Panc1 (cell line): ENCODE data around the gene TP73. TPM values are rescaled to one million over a fixed set of nuclear protein-coding genes. Genes with fewer than 3 reads are reported as not detected.

Experiments
- ATAC-seq: fragments of 200-7000 bp; cut with Tn5 transposase; 2 replicates; pipeline ENCODE4 v1.9.1; 2020; ENCODE audit warnings: mild to moderate bottlenecking, moderate library complexity
- BruUV-seq: library from RNA; stranded (reverse); fragments of 400-500 nt; replicated peaks from 2 replicates; lab custom pipeline; 2021; lab: Mats Ljungman, UMichigan
- CTCF ChIA-PET: fragments of 300-600 bp; sonication (Branson Sonifier 250); formaldehyde crosslinking; loops from one replicate; lab custom pipeline; 2022; ENCODE audit warnings: antibody characterized with exemption; lab: Charles Lee
- POLR2A ChIA-PET: fragments of 300-600 bp; sonication (Branson Sonifier 250); formaldehyde crosslinking; loops from one replicate; lab custom pipeline; 2022; ENCODE audit warnings: antibody characterized with exemption; lab: Charles Lee
- DNase-seq: peaks from one replicate; pipeline ENCODE4 v3.0.0-alpha.2; 2010; ENCODE audit warnings: low read depth, low spot score
- H3K27ac ChIP-seq: 2 replicates; pipeline ENCODE4 v1.5.1; 2011; ENCODE audit warnings: mild to moderate bottlenecking, low read length, inconsistent platforms
- H3K27me3 ChIP-seq: fragments of 200-500 bp; sonication (Bioruptor generic); 2 replicates; pipeline ENCODE4 v1.6.0; 2014; ENCODE audit warnings: low read length, inconsistent platforms; ENCODE audit not compliant: control insufficient read depth, insufficient read depth
- H3K36me3 ChIP-seq: fragments of 200-500 bp; sonication (Bioruptor generic); 2 replicates; pipeline ENCODE4 v1.5.1; 2014; ENCODE audit warnings: inconsistent platforms, mild to moderate bottlenecking, low read length, moderate library complexity; ENCODE audit not compliant: control insufficient read depth, insufficient read depth
- H3K4me1 ChIP-seq: 2 replicates; pipeline ENCODE4 v1.5.1; 2011; ENCODE audit warnings: inconsistent platforms, mild to moderate bottlenecking, low read length, moderate library complexity; ENCODE audit not compliant: control insufficient read depth, insufficient read depth
- H3K4me3 ChIP-seq, 2 experiments: 2 replicates each; pipeline ENCODE4 v1.5.1; 2011 to 2012; ENCODE audit warnings: low read depth in 2 of 2, low read length in 2 of 2, mild to moderate bottlenecking in 2 of 2, inconsistent platforms in 1 of 2, moderate library complexity in 1 of 2
- H3K9me3 ChIP-seq: fragments of 200-500 bp; sonication (Bioruptor generic); 2 replicates; pipeline ENCODE4 v1.5.1; 2014; ENCODE audit warnings: low read depth, mild to moderate bottlenecking, inconsistent platforms, low read length, moderate library complexity; ENCODE audit not compliant: control insufficient read depth, insufficient read depth
- POLR2AphosphoS5 ChIP-seq: IDR thresholded peaks from 2 replicates; pipeline ENCODE4 v1.6.1; 2012; ENCODE audit warnings: mild to moderate bottlenecking, low read depth, low read length, moderate library complexity
- SIN3A ChIP-seq: IDR thresholded peaks from 2 replicates; pipeline ENCODE4 v1.6.1; 2012; ENCODE audit warnings: low read depth, mild to moderate bottlenecking, low read length, moderate library complexity, borderline replicate concordance; ENCODE audit not compliant: insufficient read depth
- TCF7L2 ChIP-seq: IDR thresholded peaks from 2 replicates; pipeline ENCODE4 v1.6.1; 2011; ENCODE audit warnings: mild to moderate bottlenecking, low read depth, low read length, inconsistent platforms
- in situ Hi-C: cut with HindIII; loops from 2 replicates; pipeline ENCODE4 v1.10.0; 2016; ENCODE audit warnings: low sequenced_read_pairs, low pct_unique_long_range_greater_than_20kb
- intact Hi-C: fragments of 100-400 bp; cut with micrococcal nuclease; formaldehyde crosslinking; loops from one replicate; pipeline ENCODE4 v1.10.0; 2022; ENCODE audit not compliant: unreplicated experiment
- total RNA-seq: library from RNA; stranded (reverse); gene quantifications from one replicate; pipeline ENCODE4 v1.2.1, GENCODE V29; 2021; ENCODE audit not compliant: unreplicated experiment
- TF ChIP-seq, protein P1 (sequence below): fragments of 450-650 bp; IDR thresholded peaks from 2 replicates; pipeline ENCODE4 v1.5.1; 2017; ENCODE audit warnings: mild to moderate bottlenecking
- TF ChIP-seq, protein P2 (sequence below), 2 experiments: IDR thresholded peaks; 2 replicates each; pipeline ENCODE4 v1.6.1; 2011 to 2012; ENCODE audit warnings: low read depth in 2 of 2, control low read depth in 1 of 2, low read length in 1 of 2, mild to moderate bottlenecking in 1 of 2, moderate library complexity in 1 of 2; ENCODE audit not compliant: insufficient read depth in 1 of 2

Gene TP73
- total RNA-seq, 1 experiment from 2014 or later = 4.7 TPM

DNA sequence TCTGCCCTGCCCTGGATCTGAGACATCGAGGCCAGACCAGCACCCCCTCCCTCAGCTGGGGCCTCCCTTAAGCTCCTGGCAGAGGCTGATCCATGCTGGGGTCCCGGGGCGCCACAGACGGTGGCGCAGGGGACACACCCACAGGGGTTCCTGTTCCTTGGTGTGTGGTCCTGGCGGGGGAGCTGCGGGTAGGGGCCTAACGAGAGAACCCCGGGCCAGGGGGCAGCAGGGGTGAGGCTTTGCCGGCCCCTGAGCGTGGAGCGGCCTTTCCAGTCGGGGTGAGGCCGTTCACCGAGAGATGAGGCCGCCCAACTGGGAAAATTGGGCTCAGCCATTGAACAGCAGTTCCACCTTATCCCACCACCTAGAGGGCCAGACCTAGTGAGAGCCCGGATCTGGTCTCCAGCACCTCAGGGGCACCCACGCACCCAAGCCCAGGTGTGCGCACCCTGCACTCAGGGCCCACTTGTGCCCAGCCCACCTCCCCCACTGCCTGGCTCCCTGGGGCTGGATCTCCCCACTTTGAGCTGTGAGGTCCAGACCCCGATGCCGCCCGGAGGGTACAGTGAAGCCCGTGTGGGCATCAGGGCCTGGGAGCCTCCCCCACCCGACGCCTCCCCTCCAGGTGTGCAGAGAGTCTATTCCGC lies 54.5 kb downstream of the TP73 start:
- Histone ChIP-seq H3K36me3 (no peaks in the 10 kb centered on the region), H3K27me3 (no peaks in the 10 kb centered on the region), H3K4me3 (no peak overlapping the region), H3K9me3 (no peaks in the 10 kb centered on the region), H3K4me1 (peaks cover 11% of the 10 kb centered on the region), H3K27ac (no peak overlapping the region)
- ChIA-PET CTCF (no interaction called here), POLR2A (no interaction called here)
- in situ Hi-C loops = no loop called here
- intact Hi-C loops = no loop called here
- ATAC-seq = no peak
- no peak for DNase-seq
- BruUV-seq = no TSS peak
- TF ChIP-seq SIN3A = no peak
- TF ChIP-seq TCF7L2 = no peak
- no peak for TF ChIP-seq POLR2AphosphoS5
- TF ChIP-seq, protein P1, sequence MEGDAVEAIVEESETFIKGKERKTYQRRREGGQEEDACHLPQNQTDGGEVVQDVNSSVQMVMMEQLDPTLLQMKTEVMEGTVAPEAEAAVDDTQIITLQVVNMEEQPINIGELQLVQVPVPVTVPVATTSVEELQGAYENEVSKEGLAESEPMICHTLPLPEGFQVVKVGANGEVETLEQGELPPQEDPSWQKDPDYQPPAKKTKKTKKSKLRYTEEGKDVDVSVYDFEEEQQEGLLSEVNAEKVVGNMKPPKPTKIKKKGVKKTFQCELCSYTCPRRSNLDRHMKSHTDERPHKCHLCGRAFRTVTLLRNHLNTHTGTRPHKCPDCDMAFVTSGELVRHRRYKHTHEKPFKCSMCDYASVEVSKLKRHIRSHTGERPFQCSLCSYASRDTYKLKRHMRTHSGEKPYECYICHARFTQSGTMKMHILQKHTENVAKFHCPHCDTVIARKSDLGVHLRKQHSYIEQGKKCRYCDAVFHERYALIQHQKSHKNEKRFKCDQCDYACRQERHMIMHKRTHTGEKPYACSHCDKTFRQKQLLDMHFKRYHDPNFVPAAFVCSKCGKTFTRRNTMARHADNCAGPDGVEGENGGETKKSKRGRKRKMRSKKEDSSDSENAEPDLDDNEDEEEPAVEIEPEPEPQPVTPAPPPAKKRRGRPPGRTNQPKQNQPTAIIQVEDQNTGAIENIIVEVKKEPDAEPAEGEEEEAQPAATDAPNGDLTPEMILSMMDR = no peak
- TF ChIP-seq, protein P2, sequence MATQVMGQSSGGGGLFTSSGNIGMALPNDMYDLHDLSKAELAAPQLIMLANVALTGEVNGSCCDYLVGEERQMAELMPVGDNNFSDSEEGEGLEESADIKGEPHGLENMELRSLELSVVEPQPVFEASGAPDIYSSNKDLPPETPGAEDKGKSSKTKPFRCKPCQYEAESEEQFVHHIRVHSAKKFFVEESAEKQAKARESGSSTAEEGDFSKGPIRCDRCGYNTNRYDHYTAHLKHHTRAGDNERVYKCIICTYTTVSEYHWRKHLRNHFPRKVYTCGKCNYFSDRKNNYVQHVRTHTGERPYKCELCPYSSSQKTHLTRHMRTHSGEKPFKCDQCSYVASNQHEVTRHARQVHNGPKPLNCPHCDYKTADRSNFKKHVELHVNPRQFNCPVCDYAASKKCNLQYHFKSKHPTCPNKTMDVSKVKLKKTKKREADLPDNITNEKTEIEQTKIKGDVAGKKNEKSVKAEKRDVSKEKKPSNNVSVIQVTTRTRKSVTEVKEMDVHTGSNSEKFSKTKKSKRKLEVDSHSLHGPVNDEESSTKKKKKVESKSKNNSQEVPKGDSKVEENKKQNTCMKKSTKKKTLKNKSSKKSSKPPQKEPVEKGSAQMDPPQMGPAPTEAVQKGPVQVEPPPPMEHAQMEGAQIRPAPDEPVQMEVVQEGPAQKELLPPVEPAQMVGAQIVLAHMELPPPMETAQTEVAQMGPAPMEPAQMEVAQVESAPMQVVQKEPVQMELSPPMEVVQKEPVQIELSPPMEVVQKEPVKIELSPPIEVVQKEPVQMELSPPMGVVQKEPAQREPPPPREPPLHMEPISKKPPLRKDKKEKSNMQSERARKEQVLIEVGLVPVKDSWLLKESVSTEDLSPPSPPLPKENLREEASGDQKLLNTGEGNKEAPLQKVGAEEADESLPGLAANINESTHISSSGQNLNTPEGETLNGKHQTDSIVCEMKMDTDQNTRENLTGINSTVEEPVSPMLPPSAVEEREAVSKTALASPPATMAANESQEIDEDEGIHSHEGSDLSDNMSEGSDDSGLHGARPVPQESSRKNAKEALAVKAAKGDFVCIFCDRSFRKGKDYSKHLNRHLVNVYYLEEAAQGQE (IDR thresholded peaks at IDR 0.05; ENCODE audit: insufficient read depth in 1 of 2, low read depth in 2 of 2, low read length in 1 of 2) = no peak

DNA sequence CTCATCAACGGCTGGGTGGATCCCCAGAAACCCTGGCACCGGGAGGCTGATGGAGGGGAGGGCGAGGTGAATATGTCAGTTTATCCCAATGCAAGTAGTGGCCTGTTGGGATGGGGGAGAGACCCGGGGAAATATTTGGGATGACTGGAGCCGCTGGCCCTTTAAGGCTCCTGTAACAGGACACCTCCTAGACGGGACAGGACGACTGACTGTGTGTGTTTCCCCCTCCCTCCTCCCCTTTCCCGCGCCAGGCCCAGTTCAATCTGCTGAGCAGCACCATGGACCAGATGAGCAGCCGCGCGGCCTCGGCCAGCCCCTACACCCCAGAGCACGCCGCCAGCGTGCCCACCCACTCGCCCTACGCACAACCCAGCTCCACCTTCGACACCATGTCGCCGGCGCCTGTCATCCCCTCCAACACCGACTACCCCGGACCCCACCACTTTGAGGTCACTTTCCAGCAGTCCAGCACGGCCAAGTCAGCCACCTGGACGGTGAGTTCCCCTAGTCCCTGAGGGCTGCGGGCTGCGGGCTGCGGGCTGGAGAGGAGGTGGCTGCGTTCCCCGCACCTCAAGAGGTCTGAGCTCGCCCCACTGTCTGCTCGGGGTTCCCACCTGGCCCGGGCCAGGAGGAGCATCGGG lies 55.1 kb downstream of the TP73 start:
- ChIA-PET POLR2A (no interaction called here), CTCF (no interaction called here)
- H3K9me3 ChIP-seq = no peaks in the 10 kb centered on the region
- no peaks in the 10 kb centered on the region for H3K36me3 ChIP-seq
- TF ChIP-seq, protein P2 (IDR thresholded peaks at IDR 0.05; ENCODE audit: insufficient read depth in 1 of 2, low read depth in 2 of 2, low read length in 1 of 2) = no peak
- peaks cover 11% of the 10 kb centered on the region for H3K4me1 ChIP-seq
- H3K27ac ChIP-seq = no peak overlapping the region
- ATAC-seq (no peak), DNase-seq (no peak)
- in situ Hi-C loops (no loop called here), intact Hi-C loops (no loop called here)
- no peaks in the 10 kb centered on the region for H3K27me3 ChIP-seq
- BruUV-seq = no TSS peak
- H3K4me3 ChIP-seq = no peak overlapping the region
